Adrenal gland (tissue), 12 donors: ENCODE measurements around the gene C12orf43. TPM values are rescaled to one million over a fixed set of nuclear protein-coding genes. Genes with fewer than 3 reads are reported as not detected.

Experiments used
- DNase-seq, 7 donors: peaks; one replicate each; pipeline ENCODE4 v3.0.0-alpha.2; 2019 to 2020
- H3K27ac ChIP-seq, 5 donors: fragments of 200-600 bp; sonication (generic) in 4 of 5; 1 replicate in 3 of 5; 2 replicates in 2 of 5; pipeline versions ENCODE4 v1.5.1 to v1.8.0; 2016 to 2020; ENCODE audit warnings: mild to moderate bottlenecking in 1 of 5
- H3K27me3 ChIP-seq: fragments of 200-600 bp; 2 replicates; pipeline ENCODE4 v1.8.0; 2021
- H3K36me3 ChIP-seq, 2 donors: fragments of 200-600 bp; replicated peaks in 1 of 2; 1 replicate in 1 of 2; 2 replicates in 1 of 2; pipeline versions ENCODE4 v1.5.1 to v1.8.0; 2018 to 2022
- H3K4me1 ChIP-seq, 2 donors: fragments of 200-600 bp; replicated peaks in 1 of 2; 1 replicate in 1 of 2; 2 replicates in 1 of 2; pipeline versions ENCODE4 v1.5.1 to v1.8.0; 2018 to 2021
- H3K4me3 ChIP-seq, 4 donors: fragments of 200-600 bp; sonication (generic) in 3 of 4; one replicate each; pipeline ENCODE4 v1.5.1; 2016 to 2018
- H3K9me3 ChIP-seq, 3 donors: fragments of 200-600 bp; sonication (generic) in 1 of 3; replicated peaks in 1 of 3; 1 replicate in 2 of 3; 2 replicates in 1 of 3; pipeline versions ENCODE4 v1.5.1 to v1.8.0; 2016 to 2021
- POLR2A ChIP-seq, 2 donors: fragments of 450-650 bp; IDR thresholded peaks; one replicate each; pipeline ENCODE4 v1.6.1; 2017; ENCODE audit warnings: antibody characterized with exemption in 2 of 2, mild to moderate bottlenecking in 2 of 2, moderate library complexity in 1 of 2
- WGBS, 4 donors: extraction: QIAGEN DNeasy Blood & Tissue Kit in 2 of 4; methylation state at CpG; one replicate each; pipeline versions ENCODE4 v1.1.5 to v1.1.7; 2013 to 2017; 5-methylcytosine and 5-hydroxymethylcytosine counted together
- intact Hi-C, 2 donors: fragments of 100-400 bp; cut with DNase I; formaldehyde crosslinking; loops; one replicate each; pipeline versions ENCODE4 v1.14.1 to v1.15.0; 2022 to 2023
- polyA plus RNA-seq, 3 donors: library from polyadenylated mRNA; stranded (reverse); fragments of 200-250 nt in 2 of 3; fragments of 350-450 nt in 1 of 3; fragmentation: Illumina TruSeq in 1 of 3; extraction: RNeasy Lipid Tissue Mini Kit (QIAGEN cat#74804) in 1 of 3; gene quantifications; one replicate each; pipeline ENCODE4 v1.2.3, GENCODE V29; 2013 to 2014
- total RNA-seq, 9 donors: library from RNA; depleted of rRNA in 4 of 9; stranded (reverse); fragments of >200 nt in 4 of 9; fragments of 120-200 nt in 1 of 9; fragmentation: NEBNext Ultra II Directional in 1 of 9; extraction: Animal tissue kit (Norgen Biotek cat#: 25700) in 1 of 9; gene quantifications; one replicate each; pipeline versions ENCODE4 v1.1.0 to v1.2.4, GENCODE V29; 2013 to 2023
- TF ChIP-seq, protein P1 (sequence below), 6 experiments: fragments of 450-650 bp in 4 of 6; fragments of 200-600 bp in 2 of 6; sonication (generic) in 1 of 6; IDR thresholded peaks; 1 replicate in 5 of 6; 2 replicates in 1 of 6; pipeline versions ENCODE4 v1.5.1 to v1.8.0; 2016 to 2021; ENCODE audit warnings: antibody characterized with exemption in 6 of 6, mild to moderate bottlenecking in 2 of 6, moderate library complexity in 1 of 6
- donor health status: healthy with polysubstance abuse.
- donor health status: Bipolar disorder and iron deficiency.
- donor health status: DM: yes; HTN: yes; CAD: no.
- donor health status: DM: no; HTN: no; CAD: no.
- donor health status: DM: no; HTN: no; CAD: no.
- donor health status: DM: yes; HTN: yes; CAD: no.

Gene C12orf43
- total and polyA plus RNA-seq, 12 donors, result 8.9 to 20.0 (median 13.5) TPM

DNA sequence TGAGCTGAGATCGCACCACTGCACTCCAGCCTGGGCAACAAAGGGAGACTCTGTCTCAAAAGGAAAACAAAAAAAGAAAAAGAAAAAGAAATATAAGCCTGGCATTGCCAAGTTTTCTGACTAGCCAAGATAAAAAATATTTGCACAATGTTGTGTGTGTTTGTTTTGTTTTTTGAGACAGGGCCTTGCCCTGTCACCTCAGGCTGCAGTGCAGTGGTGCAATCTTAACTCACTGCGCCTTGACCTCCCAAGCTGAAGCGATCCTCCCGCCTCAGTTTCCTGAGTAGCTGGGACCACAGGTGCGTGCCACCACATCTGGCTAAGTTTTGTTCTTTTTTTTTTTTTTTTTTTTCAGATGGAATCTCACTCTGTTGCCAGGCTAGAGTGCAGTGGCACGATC, 5.5 kb upstream of the C12orf43 start:
- Histone ChIP-seq H3K27me3 (no peaks in the 10 kb centered on the region), H3K4me1 (no peaks in the 10 kb centered on the region), H3K9me3 (no peaks in the 10 kb centered on the region), H3K4me3 (no peak overlapping the region), H3K27ac (no peak overlapping the region), H3K36me3 (no peaks in the 10 kb centered on the region)
- intact Hi-C loops, result no loop called here
- DNase-seq, result no peak
- 83 to 92% (median 90%) methylated on average over 5 to 6 of the region's 6 CpGs for WGBS, 4 donors
- TF ChIP-seq POLR2A (IDR thresholded peaks at IDR 0.05), result no peak
- TF ChIP-seq, protein P1, sequence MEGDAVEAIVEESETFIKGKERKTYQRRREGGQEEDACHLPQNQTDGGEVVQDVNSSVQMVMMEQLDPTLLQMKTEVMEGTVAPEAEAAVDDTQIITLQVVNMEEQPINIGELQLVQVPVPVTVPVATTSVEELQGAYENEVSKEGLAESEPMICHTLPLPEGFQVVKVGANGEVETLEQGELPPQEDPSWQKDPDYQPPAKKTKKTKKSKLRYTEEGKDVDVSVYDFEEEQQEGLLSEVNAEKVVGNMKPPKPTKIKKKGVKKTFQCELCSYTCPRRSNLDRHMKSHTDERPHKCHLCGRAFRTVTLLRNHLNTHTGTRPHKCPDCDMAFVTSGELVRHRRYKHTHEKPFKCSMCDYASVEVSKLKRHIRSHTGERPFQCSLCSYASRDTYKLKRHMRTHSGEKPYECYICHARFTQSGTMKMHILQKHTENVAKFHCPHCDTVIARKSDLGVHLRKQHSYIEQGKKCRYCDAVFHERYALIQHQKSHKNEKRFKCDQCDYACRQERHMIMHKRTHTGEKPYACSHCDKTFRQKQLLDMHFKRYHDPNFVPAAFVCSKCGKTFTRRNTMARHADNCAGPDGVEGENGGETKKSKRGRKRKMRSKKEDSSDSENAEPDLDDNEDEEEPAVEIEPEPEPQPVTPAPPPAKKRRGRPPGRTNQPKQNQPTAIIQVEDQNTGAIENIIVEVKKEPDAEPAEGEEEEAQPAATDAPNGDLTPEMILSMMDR (IDR thresholded peaks at IDR 0.05), result no peak

GRCh38 chr12:121018860-121019617, 2.8 kb upstream of the C12orf43 start:
- H3K27ac ChIP-seq, result no peak overlapping the region
- H3K27me3 ChIP-seq, result no peaks in the 10 kb centered on the region
- no peak overlapping the region for H3K4me3 ChIP-seq
- no peak for DNase-seq
- H3K36me3 ChIP-seq, result no peaks in the 10 kb centered on the region
- peaks cover 7 to 8% of the 10 kb centered on the region in 2 donors for H3K4me1 ChIP-seq
- intact Hi-C loops, result no loop called here
- no peaks in the 10 kb centered on the region for H3K9me3 ChIP-seq
- no peak for TF ChIP-seq POLR2A (IDR thresholded peaks at IDR 0.05)
- TF ChIP-seq, protein P1 (IDR thresholded peaks at IDR 0.05), result no peak
- WGBS, 4 donors, result 72 to 98% (median 92%) methylated on average over 2 of the region's 2 CpGs

DNA sequence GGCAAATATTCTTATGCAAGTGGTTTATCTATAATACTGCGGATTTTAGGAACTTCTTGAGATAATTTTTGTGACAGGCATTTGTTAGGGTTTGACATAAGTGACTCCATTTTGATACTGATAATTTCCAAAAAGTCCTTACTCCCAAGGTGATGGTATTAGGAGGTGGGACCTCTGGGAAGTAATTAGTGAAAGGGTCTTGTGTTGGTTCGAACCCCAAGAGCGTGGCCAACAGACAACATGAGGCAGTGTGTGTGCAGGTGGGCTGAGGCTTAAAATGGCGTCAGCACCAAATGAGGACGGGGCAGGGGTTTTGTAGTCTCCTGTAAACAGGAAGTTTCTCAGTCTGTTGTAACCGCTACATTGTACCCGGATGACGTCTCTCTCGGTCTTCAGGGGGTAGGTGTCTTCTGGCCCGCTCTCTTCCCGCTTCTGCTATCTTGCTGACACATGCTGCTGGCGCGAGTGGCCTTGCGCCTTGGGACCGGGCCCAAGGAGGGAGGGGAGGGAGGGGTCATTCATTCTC, 1.7 kb upstream of the C12orf43 start:
- Histone ChIP-seq H3K36me3 (no peaks in the 10 kb centered on the region), H3K27ac (no peak overlapping the region), H3K4me1 (peaks cover 7 to 8% of the 10 kb centered on the region in 2 donors), H3K27me3 (no peaks in the 10 kb centered on the region), H3K4me3 (no peak overlapping the region), H3K9me3 (no peaks in the 10 kb centered on the region)
- intact Hi-C loops, result no loop called here
- WGBS, 4 donors, result 72 to 89% (median 78%) methylated on average over 15 of the region's 15 CpGs
- DNase-seq, result peak in 6 of 7 donors; percentile 38 to 57 (median 56)
- TF ChIP-seq, protein P1 (IDR thresholded peaks at IDR 0.05), result no peak
- no peak for TF ChIP-seq POLR2A (IDR thresholded peaks at IDR 0.05)

DNA sequence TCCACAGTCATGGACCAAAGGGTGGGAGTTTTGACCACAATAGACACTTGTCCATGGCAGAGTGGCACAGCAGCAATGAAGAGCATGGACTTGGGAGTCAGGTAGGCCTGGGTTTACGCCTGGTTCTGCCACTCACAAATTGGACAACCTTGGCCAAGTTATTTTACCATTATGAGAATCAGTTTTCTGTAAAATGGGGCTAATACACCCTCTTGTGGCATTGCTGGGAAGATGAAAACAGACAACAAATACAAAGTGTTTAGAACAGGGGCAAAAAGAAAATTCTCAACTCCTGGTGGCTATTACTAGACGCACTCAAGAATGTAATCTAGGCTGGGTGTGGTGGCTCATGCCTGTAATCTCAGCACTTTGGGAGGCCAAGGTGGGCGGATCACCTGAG, 2.6 kb downstream of the C12orf43 start:
- TF ChIP-seq, protein P1 (IDR thresholded peaks at IDR 0.05), result no peak
- no peak for TF ChIP-seq POLR2A (IDR thresholded peaks at IDR 0.05)
- Histone ChIP-seq H3K36me3 (peaks cover 0 to 21% of the 10 kb centered on the region in 2 donors), H3K27me3 (no peaks in the 10 kb centered on the region), H3K9me3 (no peaks in the 10 kb centered on the region), H3K4me3 (no peak overlapping the region), H3K4me1 (peaks cover 7 to 8% of the 10 kb centered on the region in 2 donors), H3K27ac (no peak overlapping the region)
- 80 to 94% (median 86%) methylated on average over 3 of the region's 3 CpGs for WGBS, 4 donors
- intact Hi-C loops, result no loop called here
- DNase-seq, result no peak
